Measurements from ENCODE around the gene PLEKHA6. TPM values are rescaled to one million over a fixed set of nuclear protein-coding genes. Genes with fewer than 3 reads are reported as not detected.

The PLEKHA6 gene
- 0.93 and 1.9 TPM in 2 replicates for total RNA-seq

GRCh38 chr1:204359474-204360255 lies at the start of gene PLEKHA6:
Gene PLEKHA6, minus strand, starts transcription at chr1:204359929. Its CDS starts 86,202 bp downstream, at chr1:204273727.
- DNase-seq (ENCODE audit: extremely low read depth, low read depth, low spot score): no peak

GRCh38 chr1:204409123-204409522 lies 49.4 kb upstream of the PLEKHA6 start:
- no peak for DNase-seq (ENCODE audit: extremely low read depth, low read depth, low spot score)

GRCh38 chr1:204408602-204409001 lies 48.9 kb upstream of the PLEKHA6 start:
- no peak for DNase-seq (ENCODE audit: extremely low read depth, low read depth, low spot score)

- no peak for DNase-seq (ENCODE audit: extremely low read depth, low read depth, low spot score)
These were observed 48.4 kb upstream of the PLEKHA6 start for GRCh38 chr1:204408074-204408507.

- DNase-seq (ENCODE audit: extremely low read depth, low read depth, low spot score): no peak
These were observed 47.7 kb upstream of the PLEKHA6 start for GRCh38 chr1:204407295-204407971.

GRCh38 chr1:204406621-204407020 lies 46.9 kb upstream of the PLEKHA6 start:
- DNase-seq (ENCODE audit: extremely low read depth, low read depth, low spot score): no peak

GRCh38 chr1:204405988-204406387 lies 46.3 kb upstream of the PLEKHA6 start:
- no peak for DNase-seq (ENCODE audit: extremely low read depth, low read depth, low spot score)

GRCh38 chr1:204404629-204405028 lies 44.9 kb upstream of the PLEKHA6 start:
- DNase-seq (ENCODE audit: extremely low read depth, low read depth, low spot score): no peak

- no peak for DNase-seq (ENCODE audit: extremely low read depth, low read depth, low spot score)
These were observed 42.7 kb upstream of the PLEKHA6 start for GRCh38 chr1:204402391-204402790.

- no peak for DNase-seq (ENCODE audit: extremely low read depth, low read depth, low spot score)
These were observed 42.0 kb upstream of the PLEKHA6 start for GRCh38 chr1:204401730-204402129.

- no peak for DNase-seq (ENCODE audit: extremely low read depth, low read depth, low spot score)
These were observed 41.3 kb upstream of the PLEKHA6 start for GRCh38 chr1:204400882-204401510.

GRCh38 chr1:204398197-204399125 lies 38.7 kb upstream of the PLEKHA6 start:
- DNase-seq (ENCODE audit: extremely low read depth, low read depth, low spot score): peak; percentile 44

- no peak for DNase-seq (ENCODE audit: extremely low read depth, low read depth, low spot score)
These were observed 36.4 kb upstream of the PLEKHA6 start for GRCh38 chr1:204396015-204396583.

- no peak for DNase-seq (ENCODE audit: extremely low read depth, low read depth, low spot score)
These were observed 31.9 kb upstream of the PLEKHA6 start for GRCh38 chr1:204391629-204392028.

GRCh38 chr1:204390751-204391466 lies 31.2 kb upstream of the PLEKHA6 start:
- no peak for DNase-seq (ENCODE audit: extremely low read depth, low read depth, low spot score)

GRCh38 chr1:204385727-204386126 lies 26.0 kb upstream of the PLEKHA6 start:
- no peak for DNase-seq (ENCODE audit: extremely low read depth, low read depth, low spot score)

GRCh38 chr1:204384636-204385352 lies 25.1 kb upstream of the PLEKHA6 start:
- DNase-seq (ENCODE audit: extremely low read depth, low read depth, low spot score): no peak

- DNase-seq (ENCODE audit: extremely low read depth, low read depth, low spot score): no peak
These were observed 23.6 kb upstream of the PLEKHA6 start for GRCh38 chr1:204383163-204383904.
